Measurements from ENCODE around the gene HCN3. TPM values are rescaled to one million over a fixed set of nuclear protein-coding genes. Genes with fewer than 3 reads are reported as not detected.
A peak's percentile ranks its signal among the peaks of the same experiment; 100 is the strongest.

HCN3 gene
- total and polyA plus RNA-seq, 2 of the 13 experiments (the other 11 are each of a cell fraction or from before 2014, with no cell fraction given) = 2.4 to 10.2 TPM

DNA sequence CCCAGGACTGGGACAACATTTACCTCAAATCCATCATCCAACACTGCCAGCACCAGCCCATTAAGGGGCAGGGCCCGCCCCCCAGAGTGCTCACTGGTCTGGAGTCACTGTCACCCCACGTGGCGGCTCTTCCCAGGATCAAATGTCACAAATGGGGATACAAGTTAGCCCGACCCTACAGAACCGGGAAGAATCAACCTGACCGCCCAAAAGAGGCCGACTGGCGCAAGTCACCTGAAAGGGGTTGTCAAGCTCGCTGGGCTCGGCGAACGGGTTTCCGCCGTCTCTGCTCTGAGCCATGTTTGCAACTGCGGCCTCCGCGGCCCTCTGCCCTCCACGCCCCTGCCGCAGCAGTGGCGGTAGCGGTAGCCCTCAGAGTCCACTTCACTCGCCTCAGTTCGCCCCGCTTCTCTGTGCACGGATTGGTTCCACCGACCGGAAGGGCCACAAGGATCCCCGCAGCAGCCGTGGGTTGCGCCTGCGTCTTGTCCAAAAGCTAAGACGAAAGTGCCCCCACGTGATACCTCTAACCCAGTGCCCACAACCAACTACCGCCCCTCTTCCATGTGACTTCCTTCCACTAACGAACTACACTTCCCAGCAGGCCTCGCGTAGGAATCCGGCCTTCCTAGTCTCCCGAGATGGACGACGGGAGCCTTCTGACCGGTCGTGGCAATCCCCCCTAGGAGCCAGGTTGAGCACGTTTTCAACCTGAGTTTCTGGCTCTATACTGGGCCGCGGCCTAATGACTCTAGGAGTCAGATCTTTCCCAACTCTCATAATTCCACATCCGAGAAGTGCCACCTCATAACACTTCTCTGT, 15.2 kb upstream of the HCN3 start, which contains the start of gene SCAMP3 (continued):
- TF ChIP-seq, protein P1, sequence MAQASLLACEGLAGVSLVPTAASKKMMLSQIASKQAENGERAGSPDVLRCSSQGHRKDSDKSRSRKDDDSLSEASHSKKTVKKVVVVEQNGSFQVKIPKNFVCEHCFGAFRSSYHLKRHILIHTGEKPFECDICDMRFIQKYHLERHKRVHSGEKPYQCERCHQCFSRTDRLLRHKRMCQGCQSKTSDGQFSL (CRISPR knock-in tag; IDR thresholded peaks at IDR 0.05) = 0 out of 2 replicates have a peak, but pooled peaks have one; percentile 29
- TF ChIP-seq, protein P2, sequence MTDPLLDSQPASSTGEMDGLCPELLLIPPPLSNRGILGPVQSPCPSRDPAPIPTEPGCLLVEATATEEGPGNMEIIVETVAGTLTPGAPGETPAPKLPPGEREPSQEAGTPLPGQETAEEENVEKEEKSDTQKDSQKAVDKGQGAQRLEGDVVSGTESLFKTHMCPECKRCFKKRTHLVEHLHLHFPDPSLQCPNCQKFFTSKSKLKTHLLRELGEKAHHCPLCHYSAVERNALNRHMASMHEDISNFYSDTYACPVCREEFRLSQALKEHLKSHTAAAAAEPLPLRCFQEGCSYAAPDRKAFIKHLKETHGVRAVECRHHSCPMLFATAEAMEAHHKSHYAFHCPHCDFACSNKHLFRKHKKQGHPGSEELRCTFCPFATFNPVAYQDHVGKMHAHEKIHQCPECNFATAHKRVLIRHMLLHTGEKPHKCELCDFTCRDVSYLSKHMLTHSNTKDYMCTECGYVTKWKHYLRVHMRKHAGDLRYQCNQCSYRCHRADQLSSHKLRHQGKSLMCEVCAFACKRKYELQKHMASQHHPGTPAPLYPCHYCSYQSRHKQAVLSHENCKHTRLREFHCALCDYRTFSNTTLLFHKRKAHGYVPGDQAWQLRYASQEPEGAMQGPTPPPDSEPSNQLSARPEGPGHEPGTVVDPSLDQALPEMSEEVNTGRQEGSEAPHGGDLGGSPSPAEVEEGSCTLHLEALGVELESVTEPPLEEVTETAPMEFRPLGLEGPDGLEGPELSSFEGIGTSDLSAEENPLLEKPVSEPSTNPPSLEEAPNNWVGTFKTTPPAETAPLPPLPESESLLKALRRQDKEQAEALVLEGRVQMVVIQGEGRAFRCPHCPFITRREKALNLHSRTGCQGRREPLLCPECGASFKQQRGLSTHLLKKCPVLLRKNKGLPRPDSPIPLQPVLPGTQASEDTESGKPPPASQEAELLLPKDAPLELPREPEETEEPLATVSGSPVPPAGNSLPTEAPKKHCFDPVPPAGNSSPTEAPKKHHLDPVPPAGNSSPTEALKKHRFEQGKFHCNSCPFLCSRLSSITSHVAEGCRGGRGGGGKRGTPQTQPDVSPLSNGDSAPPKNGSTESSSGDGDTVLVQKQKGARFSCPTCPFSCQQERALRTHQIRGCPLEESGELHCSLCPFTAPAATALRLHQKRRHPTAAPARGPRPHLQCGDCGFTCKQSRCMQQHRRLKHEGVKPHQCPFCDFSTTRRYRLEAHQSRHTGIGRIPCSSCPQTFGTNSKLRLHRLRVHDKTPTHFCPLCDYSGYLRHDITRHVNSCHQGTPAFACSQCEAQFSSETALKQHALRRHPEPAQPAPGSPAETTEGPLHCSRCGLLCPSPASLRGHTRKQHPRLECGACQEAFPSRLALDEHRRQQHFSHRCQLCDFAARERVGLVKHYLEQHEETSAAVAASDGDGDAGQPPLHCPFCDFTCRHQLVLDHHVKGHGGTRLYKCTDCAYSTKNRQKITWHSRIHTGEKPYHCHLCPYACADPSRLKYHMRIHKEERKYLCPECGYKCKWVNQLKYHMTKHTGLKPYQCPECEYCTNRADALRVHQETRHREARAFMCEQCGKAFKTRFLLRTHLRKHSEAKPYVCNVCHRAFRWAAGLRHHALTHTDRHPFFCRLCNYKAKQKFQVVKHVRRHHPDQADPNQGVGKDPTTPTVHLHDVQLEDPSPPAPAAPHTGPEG (CRISPR knock-in tag; IDR thresholded peaks at IDR 0.05) = no peak
- TF ChIP-seq ZNF350 (CRISPR knock-in tag; IDR thresholded peaks at IDR 0.05; ENCODE audit: borderline replicate concordance, low read depth) (peak; percentile 91; the same call in 1 of the 2 replicates), MXD4 (CRISPR knock-in tag; IDR thresholded peaks at IDR 0.05) (peak; percentile 80), ZFP37 (CRISPR knock-in tag; IDR thresholded peaks at IDR 0.05; ENCODE audit: borderline replicate concordance) (no peak), ZBTB7A (CRISPR knock-in tag; IDR thresholded peaks at IDR 0.05) (0 out of 2 replicates have a peak, but pooled peaks have one; percentile 50), SRF (IDR thresholded peaks at IDR 0.05; ENCODE audit: low read depth, low read length) (no peak), RFX3 (CRISPR knock-in tag; IDR thresholded peaks at IDR 0.05) (no peak), REXO4 (CRISPR knock-in tag; IDR thresholded peaks at IDR 0.05; ENCODE audit: borderline replicate concordance) (no peak), BCL6 (CRISPR knock-in tag; IDR thresholded peaks at IDR 0.05) (peak; percentile 28; the same call in 1 of the 2 replicates), SNAPC2 (CRISPR knock-in tag; IDR thresholded peaks at IDR 0.05) (no peak), CREB1 (IDR thresholded peaks at IDR 0.05) (peak; percentile 78), CREB1 (CRISPR knock-in tag; IDR thresholded peaks at IDR 0.05) (peak; percentile 82), POLR2G (IDR thresholded peaks at IDR 0.05; ENCODE audit: low read depth, low read length) (peak; percentile 97), ZNF317 (CRISPR knock-in tag; IDR thresholded peaks at IDR 0.05) (peak; percentile 80; the same call in 1 of the 2 replicates), ATAD3A (CRISPR knock-in tag; IDR thresholded peaks at IDR 0.05) (no peak)
- TF ChIP-seq, protein P3, sequence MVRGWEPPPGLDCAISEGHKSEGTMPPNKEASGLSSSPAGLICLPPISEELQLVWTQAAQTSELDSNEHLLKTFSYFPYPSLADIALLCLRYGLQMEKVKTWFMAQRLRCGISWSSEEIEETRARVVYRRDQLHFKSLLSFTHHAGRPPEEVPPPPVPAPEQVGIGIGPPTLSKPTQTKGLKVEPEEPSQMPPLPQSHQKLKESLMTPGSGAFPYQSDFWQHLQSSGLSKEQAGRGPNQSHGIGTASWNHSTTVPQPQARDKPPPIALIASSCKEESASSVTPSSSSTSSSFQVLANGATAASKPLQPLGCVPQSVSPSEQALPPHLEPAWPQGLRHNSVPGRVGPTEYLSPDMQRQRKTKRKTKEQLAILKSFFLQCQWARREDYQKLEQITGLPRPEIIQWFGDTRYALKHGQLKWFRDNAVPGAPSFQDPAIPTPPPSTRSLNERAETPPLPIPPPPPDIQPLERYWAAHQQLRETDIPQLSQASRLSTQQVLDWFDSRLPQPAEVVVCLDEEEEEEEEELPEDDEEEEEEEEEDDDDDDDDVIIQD (CRISPR knock-in tag; IDR thresholded peaks at IDR 0.05; ENCODE audit: low read depth) = peak; percentile 59; the same call in 1 of the 2 replicates
- TF ChIP-seq, protein P4, sequence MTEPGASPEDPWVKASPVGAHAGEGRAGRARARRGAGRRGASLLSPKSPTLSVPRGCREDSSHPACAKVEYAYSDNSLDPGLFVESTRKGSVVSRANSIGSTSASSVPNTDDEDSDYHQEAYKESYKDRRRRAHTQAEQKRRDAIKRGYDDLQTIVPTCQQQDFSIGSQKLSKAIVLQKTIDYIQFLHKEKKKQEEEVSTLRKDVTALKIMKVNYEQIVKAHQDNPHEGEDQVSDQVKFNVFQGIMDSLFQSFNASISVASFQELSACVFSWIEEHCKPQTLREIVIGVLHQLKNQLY (CRISPR knock-in tag; IDR thresholded peaks at IDR 0.05) = peak; percentile 70; the same call in 1 of the 2 replicates
- TF ChIP-seq, protein P5, sequence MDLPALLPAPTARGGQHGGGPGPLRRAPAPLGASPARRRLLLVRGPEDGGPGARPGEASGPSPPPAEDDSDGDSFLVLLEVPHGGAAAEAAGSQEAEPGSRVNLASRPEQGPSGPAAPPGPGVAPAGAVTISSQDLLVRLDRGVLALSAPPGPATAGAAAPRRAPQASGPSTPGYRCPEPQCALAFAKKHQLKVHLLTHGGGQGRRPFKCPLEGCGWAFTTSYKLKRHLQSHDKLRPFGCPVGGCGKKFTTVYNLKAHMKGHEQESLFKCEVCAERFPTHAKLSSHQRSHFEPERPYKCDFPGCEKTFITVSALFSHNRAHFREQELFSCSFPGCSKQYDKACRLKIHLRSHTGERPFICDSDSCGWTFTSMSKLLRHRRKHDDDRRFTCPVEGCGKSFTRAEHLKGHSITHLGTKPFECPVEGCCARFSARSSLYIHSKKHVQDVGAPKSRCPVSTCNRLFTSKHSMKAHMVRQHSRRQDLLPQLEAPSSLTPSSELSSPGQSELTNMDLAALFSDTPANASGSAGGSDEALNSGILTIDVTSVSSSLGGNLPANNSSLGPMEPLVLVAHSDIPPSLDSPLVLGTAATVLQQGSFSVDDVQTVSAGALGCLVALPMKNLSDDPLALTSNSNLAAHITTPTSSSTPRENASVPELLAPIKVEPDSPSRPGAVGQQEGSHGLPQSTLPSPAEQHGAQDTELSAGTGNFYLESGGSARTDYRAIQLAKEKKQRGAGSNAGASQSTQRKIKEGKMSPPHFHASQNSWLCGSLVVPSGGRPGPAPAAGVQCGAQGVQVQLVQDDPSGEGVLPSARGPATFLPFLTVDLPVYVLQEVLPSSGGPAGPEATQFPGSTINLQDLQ (CRISPR knock-in tag; IDR thresholded peaks at IDR 0.05) = no peak
